HG03521 (cell line): ENCODE data around the gene CLDN18.

Source experiments
- ATAC-seq: cut with Tn5 transposase; IDR thresholded peaks from one replicate; pipeline ENCODE4 v1.9.1; 2021; ENCODE audit warnings: mild to moderate bottlenecking, moderate library complexity; ENCODE audit not compliant: unreplicated experiment

The CLDN18 gene

DNA sequence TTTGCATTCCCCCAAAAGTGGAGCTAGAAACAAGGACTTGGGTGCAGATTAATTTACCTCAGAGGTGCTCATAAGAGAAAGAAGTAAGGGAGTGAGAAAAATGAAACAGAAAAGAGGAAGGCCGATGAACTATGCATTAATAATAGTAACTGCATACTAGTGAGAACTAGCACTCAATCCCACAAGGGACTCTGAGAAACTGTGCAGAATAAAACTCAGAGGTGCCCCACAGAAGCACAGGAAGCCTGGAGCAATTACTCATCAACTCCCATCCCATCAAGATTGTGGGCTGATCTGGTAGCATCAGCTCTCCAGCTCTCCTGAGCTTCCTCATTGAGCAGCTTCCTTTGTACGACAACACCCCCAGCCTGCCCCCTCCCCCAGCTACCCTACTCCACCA, 50.8 kb downstream of the CLDN18 start:
- no peak for ATAC-seq

GRCh38 chr3:138062037-138062436, 52.1 kb downstream of the CLDN18 start:
- ATAC-seq = no peak

DNA sequence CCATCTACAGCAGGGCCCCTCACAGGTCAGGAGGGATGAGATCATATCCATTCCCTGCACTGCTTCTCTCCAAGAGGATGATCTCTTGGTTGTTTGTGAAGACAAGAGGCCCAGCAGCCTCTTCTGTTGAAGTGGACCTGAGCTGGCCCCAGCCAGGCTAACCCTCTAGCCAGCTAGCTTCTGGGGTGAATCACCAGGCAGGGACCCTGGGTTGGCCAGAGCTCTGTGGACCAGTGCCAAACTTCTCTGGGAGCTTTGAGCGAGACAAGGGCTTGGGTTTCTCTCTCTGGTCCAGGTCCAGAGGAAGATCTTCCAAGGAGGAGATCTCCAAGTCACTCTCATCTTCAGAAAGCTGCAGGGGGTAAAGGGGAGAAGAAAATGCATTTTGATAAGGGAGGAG, 52.7 kb downstream of the CLDN18 start:
- ATAC-seq = no peak

GRCh38 chr3:138063416-138063815, 53.5 kb downstream of the CLDN18 start:
- no peak for ATAC-seq

- ATAC-seq = peak; percentile 3
Observed at GRCh38 chr3:138065949-138066348, 56.0 kb downstream of the CLDN18 start.

DNA sequence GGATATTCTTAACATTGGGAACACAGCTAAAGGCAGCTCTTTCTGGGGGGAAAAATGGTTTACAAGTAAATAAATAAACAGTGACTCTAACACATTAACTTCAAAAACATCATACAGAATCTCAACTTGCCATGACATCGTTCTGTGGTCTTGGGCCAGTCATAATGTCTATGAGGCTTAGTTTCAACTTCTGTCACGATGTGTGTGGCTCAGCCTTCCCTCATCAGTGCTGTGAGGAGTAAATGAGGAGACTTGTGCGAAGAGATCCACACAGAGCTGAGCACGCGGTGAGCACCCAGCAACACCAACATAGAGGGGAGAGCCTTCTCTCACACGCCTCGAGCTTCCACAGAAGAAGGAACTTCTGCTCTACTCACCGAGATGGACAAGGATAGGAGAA, 56.4 kb downstream of the CLDN18 start:
- ATAC-seq = peak; percentile 78

DNA sequence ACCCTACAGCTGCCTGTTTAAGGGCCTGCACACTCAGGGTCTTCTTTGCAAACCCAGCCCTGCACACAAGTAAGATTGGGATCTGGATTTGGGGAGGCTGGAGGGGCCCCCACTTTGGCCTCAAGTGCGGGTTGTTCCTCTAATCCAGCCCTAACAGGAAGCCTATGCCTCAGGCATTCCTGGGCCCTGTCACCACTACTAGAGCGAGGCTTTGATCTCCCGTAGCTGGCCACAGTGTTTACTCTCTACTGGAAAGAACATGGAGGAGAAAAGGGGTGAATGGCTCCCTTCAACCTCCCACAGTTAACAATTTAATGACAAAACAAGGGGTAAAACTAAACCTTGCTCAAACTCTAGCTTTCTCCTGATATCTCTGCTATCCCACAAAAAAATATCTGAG, 57.0 kb downstream of the CLDN18 start:
- ATAC-seq = no peak

DNA sequence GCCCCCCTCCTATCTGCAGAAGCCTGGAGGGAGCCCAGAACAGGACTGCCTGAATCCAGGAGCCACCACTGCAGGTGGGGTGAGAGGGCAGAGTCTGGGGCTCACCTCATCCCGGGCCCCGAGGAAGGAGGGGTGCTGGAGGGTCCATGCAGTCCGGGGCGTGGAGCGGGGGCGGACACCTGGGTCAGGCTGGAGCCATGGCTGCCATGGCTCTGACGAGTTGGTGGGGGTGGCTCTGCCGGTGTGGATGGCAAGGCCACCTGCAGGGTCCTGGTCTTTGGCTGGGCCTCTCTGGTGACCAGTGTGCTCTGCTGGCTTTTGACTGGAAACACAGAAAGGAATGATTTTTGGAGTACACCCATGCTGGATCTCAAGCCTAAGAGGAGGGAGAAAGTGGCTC, 58.1 kb downstream of the CLDN18 start:
- no peak for ATAC-seq

DNA sequence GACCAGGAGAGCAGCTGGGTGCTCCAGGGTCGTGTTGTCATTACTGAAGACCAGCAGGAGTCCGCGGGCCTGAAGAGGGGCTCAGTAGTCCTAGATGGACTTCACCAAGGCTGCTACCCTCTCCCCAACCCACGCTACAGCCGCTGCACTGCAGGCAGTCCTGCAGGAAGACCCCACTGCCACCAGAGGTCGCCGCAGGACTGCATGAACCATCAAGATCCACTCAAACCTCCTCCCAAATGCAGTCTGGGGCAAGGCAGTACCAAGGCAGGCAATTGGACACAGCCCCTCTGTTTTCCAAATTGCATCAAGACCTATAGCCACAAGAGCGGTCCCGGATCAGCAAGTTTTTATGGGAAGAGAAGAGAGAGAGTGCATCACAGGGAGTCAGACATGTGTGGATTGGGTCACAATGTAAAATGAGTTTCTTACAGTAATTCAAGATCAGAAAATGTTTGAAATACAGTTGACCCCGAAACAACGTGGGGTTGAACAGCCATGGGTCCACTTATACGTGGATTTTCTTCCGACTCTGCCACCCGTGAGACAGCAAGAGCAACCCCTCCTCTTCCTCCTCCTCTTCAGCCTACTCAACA, 58.7 kb downstream of the CLDN18 start:
- ATAC-seq = peak; percentile 66

DNA sequence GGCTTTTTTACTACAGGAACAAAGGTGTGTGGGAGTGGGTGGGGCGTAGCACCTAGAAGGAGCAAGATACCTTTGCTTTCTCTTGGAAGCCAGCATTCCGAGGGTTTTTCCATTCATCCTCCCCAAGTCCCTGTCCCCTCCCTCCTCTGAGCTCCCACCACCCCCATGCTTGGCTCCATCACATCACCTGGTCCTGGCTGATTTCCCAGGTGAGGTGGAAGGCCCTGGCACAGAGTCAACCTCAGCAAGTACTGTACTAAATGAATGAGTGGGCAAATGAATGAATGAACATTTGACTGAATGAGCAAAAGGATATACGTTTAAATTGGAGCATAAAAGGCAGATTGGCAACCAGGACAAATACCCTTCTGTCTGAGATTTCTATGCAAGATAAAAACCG, 60.0 kb downstream of the CLDN18 start:
- no peak for ATAC-seq

DNA sequence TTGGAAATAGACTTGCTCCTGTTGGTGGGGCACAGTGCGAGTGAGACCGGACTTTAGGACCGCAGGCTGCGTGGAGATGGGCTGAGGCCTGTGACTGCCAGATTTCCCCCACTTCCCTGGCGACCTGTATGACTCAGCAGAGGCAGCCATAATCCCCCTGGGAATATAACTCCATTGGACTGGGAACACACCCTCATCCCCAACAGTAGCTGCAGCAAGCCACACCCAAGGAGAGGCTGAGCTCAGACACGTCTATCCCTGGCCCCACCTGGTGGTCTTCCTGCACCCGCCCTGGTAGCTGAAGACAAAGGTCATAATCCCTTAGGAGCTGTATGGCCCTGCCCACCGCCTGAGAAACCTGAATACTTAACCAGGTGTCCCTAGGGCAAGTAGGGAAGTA, 62.8 kb downstream of the CLDN18 start:
- ATAC-seq = no peak

- ATAC-seq = no peak
Observed at GRCh38 chr3:138078096-138078495, 68.1 kb downstream of the CLDN18 start.

DNA sequence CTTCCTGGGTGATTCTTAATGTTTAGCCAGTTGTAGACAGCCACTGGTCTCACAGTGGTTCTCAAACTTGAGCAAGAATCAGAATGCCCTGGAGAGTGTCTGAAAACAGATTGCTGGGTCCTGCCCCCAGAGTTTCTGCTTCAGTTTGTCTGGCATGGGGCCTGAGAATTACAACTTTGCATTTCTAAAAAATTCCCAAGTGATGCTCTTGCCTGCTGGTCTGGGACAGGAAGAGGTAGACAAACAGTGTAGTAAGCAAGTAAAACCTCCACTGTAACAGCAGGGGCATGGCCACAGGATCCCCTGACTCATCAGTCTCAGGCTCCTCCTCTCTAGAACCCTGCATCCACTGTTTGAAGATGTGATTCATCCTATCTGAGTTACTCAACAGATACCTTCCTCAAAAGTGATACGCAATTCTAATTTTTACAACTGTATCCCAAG, 69.0 kb downstream of the CLDN18 start:
- no peak for ATAC-seq

GRCh38 chr3:138079901-138080300, 69.9 kb downstream of the CLDN18 start:
- ATAC-seq = no peak

GRCh38 chr3:138081371-138082084, 71.6 kb downstream of the CLDN18 start:
- no peak for ATAC-seq

DNA sequence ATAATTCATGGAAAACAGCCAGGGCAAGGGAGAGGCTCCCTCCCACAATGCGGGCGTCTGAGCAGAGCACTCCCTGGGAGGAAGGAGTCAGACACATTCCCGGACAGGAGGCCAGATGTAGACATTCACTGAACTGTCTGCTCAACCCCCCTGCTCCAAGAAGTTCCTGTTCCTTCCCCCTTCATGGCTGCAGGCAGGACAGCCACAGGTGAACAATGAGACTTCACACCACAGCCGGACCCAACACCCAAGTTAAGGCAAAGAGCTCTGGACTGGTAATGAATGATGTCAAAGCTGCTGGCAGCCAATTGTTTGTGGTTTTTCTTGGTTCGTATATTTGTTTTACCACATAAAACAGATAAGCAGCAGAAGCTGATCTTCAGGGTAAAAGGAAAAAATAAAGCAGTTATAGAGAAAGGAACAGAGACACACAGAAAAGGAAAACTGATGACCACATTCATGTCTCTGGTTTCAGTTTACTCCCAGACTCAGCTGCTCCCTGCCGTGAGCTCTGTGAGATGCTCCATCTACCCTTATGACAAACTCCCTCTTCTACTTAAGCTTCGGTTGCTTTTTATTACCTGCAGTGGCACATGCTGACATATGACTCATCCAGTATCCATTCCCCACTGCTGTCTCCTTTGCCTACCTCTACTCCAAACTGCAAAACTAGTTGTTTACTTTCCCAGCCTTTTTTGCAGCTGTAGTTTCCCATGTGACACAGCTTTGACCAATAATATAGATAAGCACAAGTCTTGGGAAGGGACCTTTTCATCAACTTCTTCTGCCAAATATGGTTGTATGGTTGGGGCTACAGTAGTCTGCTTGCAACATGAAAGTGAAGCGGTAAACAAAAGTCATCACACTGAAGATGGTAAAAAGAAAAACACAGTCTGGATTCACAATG, 72.4 kb downstream of the CLDN18 start:
- no peak for ATAC-seq

- no peak for ATAC-seq
Observed at GRCh38 chr3:138082992-138083386, 73.0 kb downstream of the CLDN18 start.
